ENCODE data around the gene TMEM200C.

The TMEM200C gene

GRCh38 chr18:5891854-5892215, 3.5 kb downstream of the TMEM200C start:
- TF ChIP-seq, protein P1, sequence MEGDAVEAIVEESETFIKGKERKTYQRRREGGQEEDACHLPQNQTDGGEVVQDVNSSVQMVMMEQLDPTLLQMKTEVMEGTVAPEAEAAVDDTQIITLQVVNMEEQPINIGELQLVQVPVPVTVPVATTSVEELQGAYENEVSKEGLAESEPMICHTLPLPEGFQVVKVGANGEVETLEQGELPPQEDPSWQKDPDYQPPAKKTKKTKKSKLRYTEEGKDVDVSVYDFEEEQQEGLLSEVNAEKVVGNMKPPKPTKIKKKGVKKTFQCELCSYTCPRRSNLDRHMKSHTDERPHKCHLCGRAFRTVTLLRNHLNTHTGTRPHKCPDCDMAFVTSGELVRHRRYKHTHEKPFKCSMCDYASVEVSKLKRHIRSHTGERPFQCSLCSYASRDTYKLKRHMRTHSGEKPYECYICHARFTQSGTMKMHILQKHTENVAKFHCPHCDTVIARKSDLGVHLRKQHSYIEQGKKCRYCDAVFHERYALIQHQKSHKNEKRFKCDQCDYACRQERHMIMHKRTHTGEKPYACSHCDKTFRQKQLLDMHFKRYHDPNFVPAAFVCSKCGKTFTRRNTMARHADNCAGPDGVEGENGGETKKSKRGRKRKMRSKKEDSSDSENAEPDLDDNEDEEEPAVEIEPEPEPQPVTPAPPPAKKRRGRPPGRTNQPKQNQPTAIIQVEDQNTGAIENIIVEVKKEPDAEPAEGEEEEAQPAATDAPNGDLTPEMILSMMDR (IDR thresholded peaks at IDR 0.05; ENCODE audit: low read depth, low read length): no peak
- H3K27me3 ChIP-seq (ENCODE audit: insufficient read depth, low read depth, severe bottlenecking): peaks cover 77% of the 10 kb centered on the region
- no peaks in the 10 kb centered on the region for H3K9me3 ChIP-seq (ENCODE audit: severe bottlenecking)

DNA sequence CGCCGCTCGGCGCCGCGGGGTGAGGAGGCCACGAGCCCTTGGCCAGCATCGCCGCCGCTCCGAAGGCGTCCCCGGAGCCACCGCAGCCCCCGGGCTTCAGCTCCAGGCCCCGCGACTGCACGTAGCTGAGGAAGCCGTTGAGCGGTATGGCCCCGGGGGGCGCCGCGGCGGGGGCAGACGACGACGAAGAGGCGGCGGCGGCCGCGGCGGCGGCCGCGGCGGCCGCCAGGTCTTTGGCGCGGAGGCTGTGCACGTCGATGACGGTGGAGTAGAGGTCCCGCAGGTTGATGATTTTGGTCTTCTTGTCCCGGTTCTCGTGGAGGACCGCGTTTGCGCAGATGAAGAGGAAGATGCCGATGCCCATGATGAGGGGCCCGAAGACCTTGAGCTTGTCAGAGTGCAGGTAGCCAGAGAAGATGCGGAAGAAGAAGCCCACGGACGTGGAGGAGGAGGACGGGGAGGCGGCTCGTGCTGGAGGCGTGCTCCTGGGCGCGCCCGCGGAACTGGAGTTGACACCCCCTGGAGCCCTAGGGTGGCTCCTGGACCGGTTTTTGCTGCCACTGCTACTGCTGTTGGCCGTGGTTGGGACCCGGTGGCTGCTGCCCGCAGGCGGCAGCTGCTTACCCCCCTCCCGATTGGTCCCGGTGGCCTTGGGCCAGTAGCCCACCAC, 4.0 kb downstream of the TMEM200C start:
- Histone ChIP-seq H3K4me3 (ENCODE audit: low read depth, low read length) (no peak overlapping the region), H3K27ac (no peak overlapping the region), H3K36me3 (no peaks in the 10 kb centered on the region), H3K27me3 (ENCODE audit: insufficient read depth, low read depth, severe bottlenecking) (peaks cover 74% of the 10 kb centered on the region), H3K9me3 (ENCODE audit: severe bottlenecking) (no peaks in the 10 kb centered on the region)
- no peak for DNase-seq
- TF ChIP-seq, protein P1 (IDR thresholded peaks at IDR 0.05; ENCODE audit: low read depth, low read length): no peak

More at GRCh38 chr18:5891854-5892215, 3.5 kb downstream of the TMEM200C start:
- no peaks in the 10 kb centered on the region for H3K36me3 ChIP-seq
- H3K27ac ChIP-seq: no peak overlapping the region
- no peak overlapping the region for H3K4me3 ChIP-seq (ENCODE audit: low read depth, low read length)
- no peak for DNase-seq

- Histone ChIP-seq H3K27me3 (ENCODE audit: insufficient read depth, low read depth, severe bottlenecking) (peaks cover 68% of the 10 kb centered on the region), H3K36me3 (no peaks in the 10 kb centered on the region), H3K27ac (no peak overlapping the region), H3K9me3 (ENCODE audit: severe bottlenecking) (no peaks in the 10 kb centered on the region), H3K4me3 (ENCODE audit: low read depth, low read length) (peak overlapping the region; percentile 42)
- peak; percentile 55 for DNase-seq
- TF ChIP-seq, protein P1 (IDR thresholded peaks at IDR 0.05; ENCODE audit: low read depth, low read length): peak; percentile 61
Measured at GRCh38 chr18:5890331-5891183, 4.8 kb downstream of the TMEM200C start.

- H3K9me3 ChIP-seq (ENCODE audit: severe bottlenecking): no peaks in the 10 kb centered on the region
- no peak overlapping the region for H3K27ac ChIP-seq
- no peak for DNase-seq
- TF ChIP-seq, protein P1 (IDR thresholded peaks at IDR 0.05; ENCODE audit: low read depth, low read length): no peak
- no peaks in the 10 kb centered on the region for H3K36me3 ChIP-seq
- H3K27me3 ChIP-seq (ENCODE audit: insufficient read depth, low read depth, severe bottlenecking): peaks cover 31% of the 10 kb centered on the region
- no peak overlapping the region for H3K4me3 ChIP-seq (ENCODE audit: low read depth, low read length)
Measured at GRCh38 chr18:5885361-5885760, 10.0 kb downstream of the TMEM200C start.

GRCh38 chr18:5884375-5884774, 10.9 kb downstream of the TMEM200C start:
- H3K9me3 ChIP-seq (ENCODE audit: severe bottlenecking): no peaks in the 10 kb centered on the region
- H3K27me3 ChIP-seq (ENCODE audit: insufficient read depth, low read depth, severe bottlenecking): peaks cover 21% of the 10 kb centered on the region
- no peak for DNase-seq
- H3K27ac ChIP-seq: no peak overlapping the region
- TF ChIP-seq, protein P1 (IDR thresholded peaks at IDR 0.05; ENCODE audit: low read depth, low read length): no peak
- H3K36me3 ChIP-seq: no peaks in the 10 kb centered on the region
- no peak overlapping the region for H3K4me3 ChIP-seq (ENCODE audit: low read depth, low read length)
